Osteocyte (in vitro differentiated cells): ENCODE measurements around the gene TMEM143. TPM values are rescaled to one million over a fixed set of nuclear protein-coding genes. Genes with fewer than 3 reads are reported as not detected.

Source experiments
- DNase-seq: peaks from one replicate; pipeline ENCODE4 v3.0.0; 2021; ENCODE audit warnings: mixed read lengths; ENCODE audit not compliant: unreplicated experiment; ENCODE audit errors: extremely low spot score
- H3K27ac Mint-ChIP-seq: one replicate; pipeline ENCODE4 v1.8.0; 2021; ENCODE audit warnings: mild to moderate bottlenecking, mixed read lengths; ENCODE audit not compliant: unreplicated experiment
- H3K27me3 Mint-ChIP-seq: one replicate; pipeline ENCODE4 v1.8.0; 2021; ENCODE audit warnings: mixed read lengths; ENCODE audit not compliant: unreplicated experiment
- H3K36me3 Mint-ChIP-seq: one replicate; pipeline ENCODE4 v1.8.0; 2021; ENCODE audit warnings: mixed read lengths; ENCODE audit not compliant: unreplicated experiment
- H3K4me1 Mint-ChIP-seq: one replicate; pipeline ENCODE4 v1.8.0; 2021; ENCODE audit warnings: mixed read lengths; ENCODE audit not compliant: unreplicated experiment
- H3K4me3 Mint-ChIP-seq: one replicate; pipeline ENCODE4 v1.8.0; 2021; ENCODE audit warnings: mild to moderate bottlenecking, moderate library complexity, mixed read lengths; ENCODE audit not compliant: unreplicated experiment
- H3K9me3 Mint-ChIP-seq: one replicate; pipeline ENCODE4 v1.8.0; 2021; ENCODE audit warnings: mixed read lengths; ENCODE audit not compliant: unreplicated experiment
- CTCF ChIP-seq: fragments of 200-600 bp; sonication (generic); IDR thresholded peaks from 2 replicates; pipeline ENCODE4 v1.5.0; 2021; ENCODE audit warnings: antibody characterized with exemption, mild to moderate bottlenecking, moderate library complexity
- total RNA-seq: library from RNA; stranded (reverse); gene quantifications from 2 replicates; pipeline ENCODE4 v1.2.1, GENCODE V29; 2021

Gene TMEM143
- total RNA-seq, 1 donor from 2014 or later, result 9.1 TPM

GRCh38 chr19:48400018-48400742 lies 36.4 kb upstream of the TMEM143 start:
- DNase-seq, result no peak
- peak overlapping the region; percentile 64 for H3K4me3 Mint-ChIP-seq

GRCh38 chr19:48398375-48399235 lies 34.9 kb upstream of the TMEM143 start:
- no peak for TF ChIP-seq CTCF
- Mint-ChIP-seq H3K4me3 (peak overlapping the region; percentile 55), H3K4me1 (peaks cover 41% of the 10 kb centered on the region), H3K27ac (peak overlapping the region; percentile 72), H3K27me3 (peaks cover 10% of the 10 kb centered on the region), H3K36me3 (no peaks in the 10 kb centered on the region), H3K9me3 (no peaks in the 10 kb centered on the region)
- DNase-seq, result peak; percentile 94

More at GRCh38 chr19:48400018-48400742, 36.4 kb upstream of the TMEM143 start:
- H3K4me1 Mint-ChIP-seq, result peaks cover 32% of the 10 kb centered on the region
- no peak for TF ChIP-seq CTCF
- H3K9me3 Mint-ChIP-seq, result no peaks in the 10 kb centered on the region
- H3K36me3 Mint-ChIP-seq, result no peaks in the 10 kb centered on the region
- H3K27ac Mint-ChIP-seq, result peak overlapping the region; percentile 76
- peaks cover 10% of the 10 kb centered on the region for H3K27me3 Mint-ChIP-seq

- H3K27ac Mint-ChIP-seq, result peak overlapping the region; percentile 68
- no peaks in the 10 kb centered on the region for H3K9me3 Mint-ChIP-seq
- peak overlapping the region; percentile 83 for H3K4me3 Mint-ChIP-seq
- TF ChIP-seq CTCF, result no peak
- no peaks in the 10 kb centered on the region for H3K36me3 Mint-ChIP-seq
- H3K4me1 Mint-ChIP-seq, result peaks cover 41% of the 10 kb centered on the region
- H3K27me3 Mint-ChIP-seq, result peaks cover 10% of the 10 kb centered on the region
- no peak for DNase-seq
Observed at GRCh38 chr19:48398102-48398374, 34.3 kb upstream of the TMEM143 start.

- peaks cover 46% of the 10 kb centered on the region for H3K4me1 Mint-ChIP-seq
- H3K27me3 Mint-ChIP-seq, result peaks cover 10% of the 10 kb centered on the region
- H3K36me3 Mint-ChIP-seq, result no peaks in the 10 kb centered on the region
- DNase-seq, result no peak
- TF ChIP-seq CTCF, result no peak
- H3K4me3 Mint-ChIP-seq, result peak overlapping the region; percentile 83
- no peaks in the 10 kb centered on the region for H3K9me3 Mint-ChIP-seq
- peak overlapping the region; percentile 68 for H3K27ac Mint-ChIP-seq
Observed at GRCh38 chr19:48397263-48398101, 33.7 kb upstream of the TMEM143 start.
